ENCODE measurements around the gene SCLY.

SCLY gene

DNA sequence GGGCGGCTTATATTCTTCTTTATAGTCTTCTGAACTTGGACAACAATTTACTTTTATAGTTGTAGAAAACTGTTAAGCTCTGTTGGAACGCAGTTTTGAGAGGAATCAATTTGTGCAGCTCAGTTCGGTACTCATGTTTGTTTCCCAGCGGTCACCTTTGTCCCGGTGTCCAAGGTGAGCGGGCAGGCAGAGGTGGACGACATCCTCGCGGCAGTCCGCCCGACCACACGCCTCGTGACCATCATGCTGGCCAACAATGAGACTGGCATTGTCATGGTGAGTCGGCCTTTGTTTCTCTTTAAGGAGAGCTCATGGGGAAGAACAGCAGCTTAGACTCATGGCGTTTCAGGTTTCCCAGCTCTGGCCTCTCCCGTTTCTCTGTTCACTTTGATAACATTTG is 20.8 kb downstream of the SCLY start:
- no peak for TF ChIP-seq CTCF (IDR thresholded peaks at IDR 0.05; ENCODE audit: low read depth, low read length)
- Histone ChIP-seq H3K27me3 (no peaks in the 10 kb centered on the region), H3K4me1 (peaks cover 5% of the 10 kb centered on the region), H3K4me3 (ENCODE audit: low read depth, low read length) (no peak overlapping the region), H3K9me3 (no peaks in the 10 kb centered on the region; the same call in 1 of the 2 replicates), H3K36me3 (peaks cover 74% of the 10 kb centered on the region)
- DNase-seq, result no peak

DNA sequence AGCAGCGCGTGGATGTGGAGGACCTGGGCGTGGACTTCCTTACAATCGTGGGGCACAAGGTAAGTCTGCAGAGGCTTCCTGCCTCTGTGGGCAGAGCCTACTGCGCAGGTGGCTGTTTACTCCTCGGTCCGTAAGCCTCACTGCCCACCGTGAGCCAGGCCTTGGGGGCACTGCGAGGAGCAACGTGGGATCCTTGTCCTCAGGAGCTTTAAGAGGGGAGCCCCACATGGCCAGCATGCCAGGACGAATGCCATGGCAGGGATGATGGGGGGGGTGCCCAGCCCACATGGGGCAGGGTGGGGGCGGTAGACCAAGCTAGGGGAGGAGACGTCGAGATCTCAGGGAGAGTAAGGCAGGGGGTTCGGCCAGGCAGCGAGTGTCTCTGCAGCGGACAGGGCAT is 21.4 kb downstream of the SCLY start:
- no peak for DNase-seq

DNA sequence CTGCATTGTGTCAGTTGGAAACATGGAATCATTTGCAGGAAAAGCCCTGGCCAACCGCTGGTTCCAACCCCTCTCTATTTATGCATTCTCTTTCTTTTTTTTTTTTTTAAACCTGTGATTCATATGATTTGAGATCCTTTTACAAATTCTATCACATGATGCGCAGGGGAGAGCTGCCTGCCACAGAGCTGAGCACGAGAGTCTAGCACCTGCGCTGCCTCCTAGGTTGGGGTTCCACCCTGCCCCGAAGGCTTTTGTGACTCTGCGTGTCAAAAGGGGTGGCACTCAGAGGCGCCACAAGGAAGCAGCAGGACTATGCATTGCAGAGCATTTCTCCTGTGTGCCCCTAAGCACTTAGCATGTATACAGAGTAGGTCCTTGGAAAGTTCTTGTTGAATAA is 22.0 kb downstream of the SCLY start:
- TF ChIP-seq CTCF (IDR thresholded peaks at IDR 0.05; ENCODE audit: low read depth, low read length), result no peak
- no peaks in the 10 kb centered on the region for H3K27me3 ChIP-seq
- H3K9me3 ChIP-seq, result no peaks in the 10 kb centered on the region; the same call in 1 of the 2 replicates
- DNase-seq, result no peak
- no peak overlapping the region for H3K4me3 ChIP-seq (ENCODE audit: low read depth, low read length)
- H3K36me3 ChIP-seq, result peaks cover 71% of the 10 kb centered on the region
- H3K4me1 ChIP-seq, result peaks cover 5% of the 10 kb centered on the region

More for the DNA sequence above, 21.4 kb downstream of the SCLY start:
- Histone ChIP-seq H3K27me3 (no peaks in the 10 kb centered on the region), H3K4me3 (ENCODE audit: low read depth, low read length) (no peak overlapping the region), H3K4me1 (peaks cover 5% of the 10 kb centered on the region), H3K9me3 (no peaks in the 10 kb centered on the region; the same call in 1 of the 2 replicates), H3K36me3 (peaks cover 73% of the 10 kb centered on the region)
- TF ChIP-seq CTCF (IDR thresholded peaks at IDR 0.05; ENCODE audit: low read depth, low read length), result no peak

DNA sequence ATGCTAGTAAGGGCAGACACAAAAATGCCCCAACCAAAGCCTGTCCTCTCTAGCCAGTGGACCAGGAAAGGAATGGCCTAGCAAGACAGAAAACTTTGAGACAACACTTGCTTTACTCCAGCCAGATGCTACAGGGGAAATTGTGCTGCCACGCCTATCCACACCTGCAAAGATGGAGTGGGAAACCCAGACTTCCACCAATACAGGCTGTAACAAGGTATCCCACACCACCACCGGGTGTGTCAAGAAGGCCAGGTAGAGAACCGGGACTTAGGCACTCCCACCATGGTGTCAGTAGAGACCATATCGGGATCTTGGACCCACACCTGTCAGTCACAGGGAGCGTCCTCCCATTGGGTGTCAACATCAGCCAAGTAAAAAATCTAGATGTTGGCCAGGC is 23.1 kb downstream of the SCLY start:
- Histone ChIP-seq H3K4me1 (peaks cover 5% of the 10 kb centered on the region), H3K27me3 (no peaks in the 10 kb centered on the region), H3K9me3 (no peaks in the 10 kb centered on the region; the same call in 1 of the 2 replicates), H3K4me3 (ENCODE audit: low read depth, low read length) (no peak overlapping the region), H3K36me3 (peaks cover 69% of the 10 kb centered on the region)
- no peak for TF ChIP-seq CTCF (IDR thresholded peaks at IDR 0.05; ENCODE audit: low read depth, low read length)
- no peak for DNase-seq

DNA sequence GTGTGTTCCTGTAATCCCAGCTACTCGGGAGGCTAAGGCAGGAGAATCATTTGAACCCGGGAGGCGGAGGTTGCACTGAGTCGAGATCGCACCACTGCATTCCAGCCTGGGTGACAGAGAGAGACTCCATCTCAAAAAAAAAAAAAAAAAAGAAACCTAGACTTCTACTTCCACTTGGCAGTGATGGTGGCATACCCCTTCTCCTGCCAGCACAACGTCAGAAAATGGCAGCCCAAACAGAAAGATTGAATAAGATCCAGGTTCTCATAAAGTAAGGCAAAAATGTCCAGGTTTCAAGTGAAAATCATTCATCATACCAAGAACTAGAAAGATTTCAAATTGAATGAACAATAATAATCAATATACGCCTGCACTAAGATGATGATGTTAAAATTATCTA is 24.0 kb downstream of the SCLY start:
- DNase-seq, result no peak
- no peaks in the 10 kb centered on the region; the same call in 1 of the 2 replicates for H3K9me3 ChIP-seq
- no peak for TF ChIP-seq CTCF (IDR thresholded peaks at IDR 0.05; ENCODE audit: low read depth, low read length)
- no peaks in the 10 kb centered on the region for H3K27me3 ChIP-seq
- peaks cover 5% of the 10 kb centered on the region for H3K4me1 ChIP-seq
- H3K36me3 ChIP-seq, result peaks cover 66% of the 10 kb centered on the region
- H3K4me3 ChIP-seq (ENCODE audit: low read depth, low read length), result no peak overlapping the region

DNA sequence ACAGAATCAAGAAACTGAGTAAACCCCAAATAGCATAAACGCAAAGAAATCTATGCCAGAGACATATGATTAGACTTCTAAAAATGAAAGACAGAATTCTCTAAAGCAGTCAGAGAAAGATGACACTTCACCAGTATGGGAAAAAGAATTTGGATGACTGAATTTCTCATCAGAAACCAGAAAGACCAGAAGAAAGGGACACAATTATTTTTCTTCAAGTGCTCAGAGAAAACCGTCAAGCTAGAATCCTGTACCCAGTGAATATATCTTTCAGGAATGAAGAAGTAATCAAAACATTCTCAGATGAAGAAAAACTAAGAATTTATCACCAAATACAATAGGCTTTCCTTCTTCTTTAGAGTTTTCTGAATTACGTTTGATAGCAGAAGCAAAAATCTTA is 25.1 kb downstream of the SCLY start:
- Histone ChIP-seq H3K4me1 (peaks cover under 1% of the 10 kb centered on the region), H3K4me3 (ENCODE audit: low read depth, low read length) (no peak overlapping the region), H3K9me3 (no peaks in the 10 kb centered on the region; the same call in 1 of the 2 replicates), H3K36me3 (peaks cover 61% of the 10 kb centered on the region), H3K27me3 (no peaks in the 10 kb centered on the region)
- no peak for DNase-seq
- TF ChIP-seq CTCF (IDR thresholded peaks at IDR 0.05; ENCODE audit: low read depth, low read length), result no peak
